Breast epithelium (tissue), 3 donors: Measurements from ENCODE around the gene SNAPC5.

Experiments used
- POLR2A ChIP-seq: fragments of 450-650 bp; IDR thresholded peaks from one replicate; pipeline ENCODE4 v1.6.1; 2016; ENCODE audit warnings: antibody characterized with exemption, mild to moderate bottlenecking, moderate library complexity
- POLR2AphosphoS5 ChIP-seq, 3 donors: sonication (generic); formaldehyde crosslinking; IDR thresholded peaks; one replicate each; pipeline ENCODE4 v1.6.1; 2017; ENCODE audit warnings: antibody characterized with exemption in 3 of 3
- TF ChIP-seq, protein P1 (sequence below), 3 donors: fragments of 450-650 bp; IDR thresholded peaks; one replicate each; pipeline ENCODE4 v1.5.1; 2016 to 2017; ENCODE audit warnings: antibody characterized with exemption in 3 of 3, mild to moderate bottlenecking in 3 of 3, moderate library complexity in 3 of 3

DNA sequence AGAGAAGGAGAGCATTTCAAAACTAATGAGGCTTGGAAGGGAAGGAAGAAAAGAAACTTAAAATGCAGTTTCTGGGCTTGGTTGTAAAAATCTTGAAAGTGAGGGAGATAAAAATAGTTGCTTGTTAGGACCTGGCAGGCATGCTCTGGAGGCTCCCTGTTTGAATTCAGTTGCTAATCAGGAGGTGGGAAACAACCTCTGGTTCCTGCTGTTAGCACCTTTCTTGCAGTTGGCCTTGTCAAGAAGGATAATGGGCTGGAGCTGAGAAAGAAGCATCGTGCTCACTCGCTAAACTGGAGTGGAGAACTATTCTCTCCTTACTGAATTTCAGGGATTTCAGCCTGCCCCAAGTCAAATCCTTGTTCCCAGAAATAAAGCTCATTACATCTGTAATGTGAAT is 23.4 kb downstream of the SNAPC5 start:
- TF ChIP-seq, protein P1, sequence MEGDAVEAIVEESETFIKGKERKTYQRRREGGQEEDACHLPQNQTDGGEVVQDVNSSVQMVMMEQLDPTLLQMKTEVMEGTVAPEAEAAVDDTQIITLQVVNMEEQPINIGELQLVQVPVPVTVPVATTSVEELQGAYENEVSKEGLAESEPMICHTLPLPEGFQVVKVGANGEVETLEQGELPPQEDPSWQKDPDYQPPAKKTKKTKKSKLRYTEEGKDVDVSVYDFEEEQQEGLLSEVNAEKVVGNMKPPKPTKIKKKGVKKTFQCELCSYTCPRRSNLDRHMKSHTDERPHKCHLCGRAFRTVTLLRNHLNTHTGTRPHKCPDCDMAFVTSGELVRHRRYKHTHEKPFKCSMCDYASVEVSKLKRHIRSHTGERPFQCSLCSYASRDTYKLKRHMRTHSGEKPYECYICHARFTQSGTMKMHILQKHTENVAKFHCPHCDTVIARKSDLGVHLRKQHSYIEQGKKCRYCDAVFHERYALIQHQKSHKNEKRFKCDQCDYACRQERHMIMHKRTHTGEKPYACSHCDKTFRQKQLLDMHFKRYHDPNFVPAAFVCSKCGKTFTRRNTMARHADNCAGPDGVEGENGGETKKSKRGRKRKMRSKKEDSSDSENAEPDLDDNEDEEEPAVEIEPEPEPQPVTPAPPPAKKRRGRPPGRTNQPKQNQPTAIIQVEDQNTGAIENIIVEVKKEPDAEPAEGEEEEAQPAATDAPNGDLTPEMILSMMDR (IDR thresholded peaks at IDR 0.05) = no peak
- TF ChIP-seq POLR2AphosphoS5 (IDR thresholded peaks at IDR 0.05) (no peak), POLR2A (no peak)
